HG03565 (cell line): ENCODE measurements around the gene CDK8.

ENCODE experiments used
- ATAC-seq: cut with Tn5 transposase; IDR thresholded peaks from one replicate; pipeline ENCODE4 v1.9.1; 2021; ENCODE audit warnings: mild to moderate bottlenecking, moderate library complexity; ENCODE audit not compliant: unreplicated experiment

The CDK8 gene

GRCh38 chr13:26435171-26435570 is 181.2 kb downstream of the CDK8 start:
- ATAC-seq, result no peak

- no peak for ATAC-seq
These were observed 181.7 kb downstream of the CDK8 start for GRCh38 chr13:26435646-26436045.

- ATAC-seq, result no peak
These were observed 183.0 kb downstream of the CDK8 start for GRCh38 chr13:26436914-26437313.

GRCh38 chr13:26440111-26440510 is 186.2 kb downstream of the CDK8 start:
- no peak for ATAC-seq

GRCh38 chr13:26441476-26441875 is 187.5 kb downstream of the CDK8 start:
- no peak for ATAC-seq

- ATAC-seq, result no peak
These were observed 188.6 kb downstream of the CDK8 start for GRCh38 chr13:26442541-26442940.

GRCh38 chr13:26445092-26445491 is 191.2 kb downstream of the CDK8 start:
- ATAC-seq, result no peak

- no peak for ATAC-seq
These were observed 192.8 kb downstream of the CDK8 start for GRCh38 chr13:26446751-26447150.

GRCh38 chr13:26448032-26448431 is 194.1 kb downstream of the CDK8 start:
- ATAC-seq, result no peak

GRCh38 chr13:26449063-26449848 is 195.3 kb downstream of the CDK8 start:
- no peak for ATAC-seq
